22Rv1 (cell line): ENCODE data around the gene APBB2.

Experiments
- CTCF ChIP-seq: fragments of 450-650 bp; IDR thresholded peaks from 2 replicates; pipeline ENCODE4 v1.5.1; 2017; ENCODE audit warnings: mild to moderate bottlenecking
- ZFX ChIP-seq: fragments of 450-650 bp; IDR thresholded peaks from 2 replicates; pipeline ENCODE4 v1.6.1; 2017; ENCODE audit warnings: antibody characterized with exemption, borderline replicate concordance

- TF ChIP-seq CTCF (no peak), ZFX (no peak)
Measured at GRCh38 chr4:41121906-41122305, 92.4 kb downstream of the APBB2 start.
